ENCODE results near the gene GALR1.

GRCh38 chr18:77263466-77263763 lies 13.8 kb downstream of the GALR1 start:
- TF ChIP-seq EZH2phosphoT487 (IDR thresholded peaks at IDR 0.05; ENCODE audit: borderline replicate concordance), result no peak
- no peak for TF ChIP-seq CTCF (conservative IDR thresholded peaks at IDR 0.05; ENCODE audit: low read length)
